GM21360 (cell line): Measurements from ENCODE around the gene TM9SF3.
A peak's percentile ranks its signal among the peaks of the same experiment; 100 is the strongest.

Experiments used
- ATAC-seq: cut with Tn5 transposase; IDR thresholded peaks from one replicate; pipeline ENCODE4 v1.9.1; 2021; ENCODE audit warnings: mild to moderate bottlenecking, moderate library complexity; ENCODE audit not compliant: unreplicated experiment

The TM9SF3 gene

GRCh38 chr10:96586419-96587263 lies at the start of gene TM9SF3:
Gene TM9SF3, minus strand, starts transcription at chr10:96587012. Its CDS starts 177 bp downstream, at chr10:96586835.
- ATAC-seq, result peak; percentile 74

- ATAC-seq, result no peak
Measured at GRCh38 chr10:96636551-96636950, 49.7 kb upstream of the TM9SF3 start.

GRCh38 chr10:96632974-96633710 lies 46.3 kb upstream of the TM9SF3 start:
- no peak for ATAC-seq

- no peak for ATAC-seq
Measured at GRCh38 chr10:96627292-96627691, 40.5 kb upstream of the TM9SF3 start.

- no peak for ATAC-seq
Measured at GRCh38 chr10:96626795-96627194, 40.0 kb upstream of the TM9SF3 start.

GRCh38 chr10:96625173-96625572 lies 38.4 kb upstream of the TM9SF3 start:
- no peak for ATAC-seq

- ATAC-seq, result no peak
Measured at GRCh38 chr10:96622013-96622787, 35.4 kb upstream of the TM9SF3 start.

GRCh38 chr10:96619796-96620773 lies 33.3 kb upstream of the TM9SF3 start:
- ATAC-seq, result no peak

- ATAC-seq, result no peak
Measured at GRCh38 chr10:96619120-96619519, 32.3 kb upstream of the TM9SF3 start.

- ATAC-seq, result no peak
Measured at GRCh38 chr10:96618653-96619052, 31.8 kb upstream of the TM9SF3 start.

- ATAC-seq, result no peak
Measured at GRCh38 chr10:96616961-96617360, 30.1 kb upstream of the TM9SF3 start.

GRCh38 chr10:96614515-96614914 lies 27.7 kb upstream of the TM9SF3 start:
- ATAC-seq, result no peak

- ATAC-seq, result no peak
Measured at GRCh38 chr10:96613576-96613975, 26.8 kb upstream of the TM9SF3 start.

GRCh38 chr10:96612055-96612830 lies 25.4 kb upstream of the TM9SF3 start:
- ATAC-seq, result no peak

- ATAC-seq, result no peak
Measured at GRCh38 chr10:96610817-96611216, 24.0 kb upstream of the TM9SF3 start.

GRCh38 chr10:96609510-96609909 lies 22.7 kb upstream of the TM9SF3 start:
- no peak for ATAC-seq

GRCh38 chr10:96608805-96609204 lies 22.0 kb upstream of the TM9SF3 start:
- ATAC-seq, result no peak

GRCh38 chr10:96608262-96608661 lies 21.4 kb upstream of the TM9SF3 start:
- no peak for ATAC-seq

- no peak for ATAC-seq
Measured at GRCh38 chr10:96606946-96607345, 20.1 kb upstream of the TM9SF3 start.
